ENCODE measurements around the gene TPST2. TPM values are rescaled to one million over a fixed set of nuclear protein-coding genes. Genes with fewer than 3 reads are reported as not detected.

TPST2 gene
- total RNA-seq, 1 experiment from 2014 or later = 50.1 TPM

GRCh38 chr22:26514419-26515161, 75.3 kb downstream of the TPST2 start:
- Histone ChIP-seq H2AK5ac (ENCODE audit: insufficient read length, low read length) (no peak overlapping the region), H3K18ac (ENCODE audit: insufficient read length, low read depth, low read length) (no peak overlapping the region), H3K9ac (ENCODE audit: extremely low read depth, insufficient read length, low read length) (no peak overlapping the region), H3T11ph (ENCODE audit: low read length) (no peak overlapping the region), H3K9me3 (ENCODE audit: control insufficient read depth, low read depth, low read length) (no peaks in the 10 kb centered on the region), H3K79me1 (ENCODE audit: insufficient read depth, low read depth, low read length, poor library complexity, severe bottlenecking) (no peaks in the 10 kb centered on the region), H3K27me3 (ENCODE audit: insufficient read depth, low read length) (no peaks in the 10 kb centered on the region), H3K56ac (ENCODE audit: insufficient read length, low read depth, low read length) (no peak overlapping the region), H3K27ac (ENCODE audit: insufficient read length, low read depth, low read length) (no peak overlapping the region), H2BK20ac (ENCODE audit: low read depth, low read length, poor library complexity, severe bottlenecking) (no peak overlapping the region), H2BK120ac (ENCODE audit: low read depth, low read length, poor library complexity, severe bottlenecking) (no peak overlapping the region), H2BK5ac (ENCODE audit: insufficient read length, low read length) (no peak overlapping the region), H3K14ac (ENCODE audit: insufficient read depth, low read length) (no peak overlapping the region), H3K4ac (ENCODE audit: low read depth, low read length) (no peak overlapping the region), H2BK12ac (ENCODE audit: insufficient read length, low read depth, low read length) (no peak overlapping the region), H4K8ac (replicated peaks; ENCODE audit: insufficient read length, low read depth, low read length) (no peak overlapping the region), H3K23ac (ENCODE audit: insufficient read length, low read depth, low read length) (no peak overlapping the region), H4K91ac (ENCODE audit: insufficient read length, low read depth, low read length) (no peak overlapping the region), H3K4me1 (ENCODE audit: insufficient read depth, low read length) (peaks cover 3% of the 10 kb centered on the region), H3K4me2 (ENCODE audit: insufficient read depth, insufficient read length, low read length) (no peak overlapping the region), H4K5ac (ENCODE audit: insufficient read length, low read depth, low read length) (no peak overlapping the region), H2AFZ (ENCODE audit: low read length) (no peak overlapping the region), H2BK15ac (ENCODE audit: low read depth, low read length) (no peak overlapping the region), H4K20me1 (ENCODE audit: control insufficient read depth, insufficient read depth, insufficient read length) (no peaks in the 10 kb centered on the region), H3K23me2 (ENCODE audit: insufficient read length, low read depth, low read length, poor library complexity, severe bottlenecking) (peaks cover 10% of the 10 kb centered on the region), H3K79me2 (ENCODE audit: insufficient read depth, low read length) (peaks cover 3% of the 10 kb centered on the region; the same call in 1 of the 2 replicates)
- H3K4me1 Mint-ChIP-seq = peaks cover 20 to 24% of the 10 kb centered on the region in 2 experiments
- H3K4me3 Mint-ChIP-seq = no peak overlapping the region
- no peak for TF ChIP-seq CTCF (conservative IDR thresholded peaks at IDR 0.05)
- H3K9me3 Mint-ChIP-seq = no peaks in the 10 kb centered on the region
- no peak for DNase-seq
- H3K27ac Mint-ChIP-seq = no peak overlapping the region
- no CpG with 5 or more reads among the region's 12 CpGs for WGBS (ENCODE audit: extremely low coverage, insufficient read length, low lambda C conversion rate)
- no peaks in the 10 kb centered on the region for H3K27me3 Mint-ChIP-seq (ENCODE audit: low read depth)
- H3K36me3 Mint-ChIP-seq (ENCODE audit: insufficient read depth in 1 of 3, low read depth in 3 of 3) = peaks cover 3 to 10% (median 9%) of the 10 kb centered on the region in 3 experiments; a peak in 5 of 7 replicates

Measured in H9 (cell line).